Common myeloid progenitor, CD34-positive (primary cell): ENCODE measurements around the gene MRPL57.
"Not testable (repeated sequence)": the region's sequence is repeated elsewhere in the genome, so short reads cannot be mapped to it uniquely, and the experiment has no call there.

Source experiments
- CTCF ChIA-PET: fragments of 350-600 bp; sonication (Branson Sonifier 250); formaldehyde crosslinking; loops from one replicate; lab custom pipeline; 2021; ENCODE audit warnings: antibody characterized with exemption; lab: Charles Lee
- POLR2A ChIA-PET: fragments of 350-600 bp; sonication (Branson Sonifier 250); formaldehyde crosslinking; loops from one replicate; lab custom pipeline; 2021; ENCODE audit warnings: antibody characterized with exemption; lab: Charles Lee
- DNase-seq, 3 donors: peaks; one replicate each; pipeline versions ENCODE4 v3.0.0 to v3.0.0-alpha.2; 2013
- H3K27ac ChIP-seq, 2 experiments: 1 replicate in 1 of 2; 2 replicates in 1 of 2; pipeline ENCODE4 v1.7.0; 2013; ENCODE audit warnings: inconsistent platforms in 2 of 2, low read length in 2 of 2, mild to moderate bottlenecking in 2 of 2, low read depth in 1 of 2, moderate library complexity in 1 of 2; ENCODE audit not compliant: severe bottlenecking in 2 of 2, insufficient read depth in 1 of 2, poor library complexity in 1 of 2
- H3K27me3 ChIP-seq, 5 experiments: replicated peaks in 2 of 5; 1 replicate in 3 of 5; 2 replicates in 2 of 5; pipeline versions ENCODE4 v1.6.1 to v1.7.0; 2013; ENCODE audit warnings: low read length in 4 of 5, mild to moderate bottlenecking in 2 of 5, moderate library complexity in 2 of 5, inconsistent platforms in 1 of 5; ENCODE audit not compliant: insufficient read depth in 5 of 5, control insufficient read depth in 4 of 5
- H3K36me3 ChIP-seq, 4 experiments: 1 replicate in 2 of 4; 2 replicates in 2 of 4; pipeline versions ENCODE4 v1.6.1 to v1.7.0; 2013; ENCODE audit warnings: low read length in 3 of 4, control low read depth in 1 of 4, mild to moderate bottlenecking in 1 of 4; ENCODE audit not compliant: control insufficient read depth in 4 of 4, insufficient read depth in 4 of 4
- H3K4me1 ChIP-seq, 4 experiments: 1 replicate in 3 of 4; 2 replicates in 1 of 4; pipeline versions ENCODE4 v1.6.1 to v1.7.1; 2013; ENCODE audit warnings: low read length in 3 of 4, mild to moderate bottlenecking in 3 of 4, control low read depth in 1 of 4, inconsistent platforms in 1 of 4, moderate library complexity in 1 of 4; ENCODE audit not compliant: control insufficient read depth in 4 of 4, insufficient read depth in 4 of 4; ENCODE audit errors: control extremely low read depth in 1 of 4
- H3K4me3 ChIP-seq, 7 experiments: 1 replicate in 4 of 7; 2 replicates in 3 of 7; pipeline versions ENCODE4 v1.5.1 to v1.7.0; 2013; ENCODE audit warnings: mild to moderate bottlenecking in 7 of 7, low read length in 6 of 7, moderate library complexity in 6 of 7, inconsistent platforms in 2 of 7, low read depth in 2 of 7, control low read depth in 1 of 7; ENCODE audit not compliant: insufficient read depth in 4 of 7, control insufficient read depth in 1 of 7; ENCODE audit errors: extremely low read depth in 1 of 7
- H3K9me3 ChIP-seq, 5 experiments: 1 replicate in 4 of 5; 2 replicates in 1 of 5; pipeline versions ENCODE4 v1.6.1 to v1.7.1; 2013; ENCODE audit warnings: low read length in 4 of 5, mild to moderate bottlenecking in 2 of 5, inconsistent platforms in 1 of 5, low read depth in 1 of 5, moderate library complexity in 1 of 5; ENCODE audit not compliant: control insufficient read depth in 4 of 5, insufficient read depth in 2 of 5; ENCODE audit errors: control extremely low read depth in 1 of 5
- WGBS: methylation state at CpG from one replicate; pipeline ENCODE4 v1.1.5; 2013; ENCODE audit not compliant: insufficient coverage; 5-methylcytosine and 5-hydroxymethylcytosine counted together

The MRPL57 gene

GRCh38 chr13:21218351-21219035 lies 42.0 kb downstream of the MRPL57 start:
- WGBS = 43% methylated on average over 3 of the region's 7 CpGs
- peak; percentile 77 to 99 (median 98) for DNase-seq
- CTCF ChIA-PET = interaction anchor here (0.7 to 2.0 kb wide), 14 partner anchors 9 to 276 kb away, joined by 3 to 10 read pairs (median 4); no protein-coding TSS in a partner anchor
- peak overlapping the region in 3 of 7 experiments; percentile 3 to 39 (median 17) for H3K4me3 ChIP-seq
- POLR2A ChIA-PET = interaction anchor here (0.5 to 1.5 kb wide), 3 partner anchors 12 to 41 kb away, joined by 3 to 7 read pairs (median 6); no protein-coding TSS in a partner anchor
- H3K9me3 ChIP-seq = peaks cover 0 to 7% (median 2%) of the 10 kb centered on the region in 5 experiments
- peak overlapping the region; percentile 96 to 97 for H3K27ac ChIP-seq
- H3K4me1 ChIP-seq = peaks cover 9 to 58% (median 46%) of the 10 kb centered on the region in 4 experiments
- no peaks in the 10 kb centered on the region for H3K36me3 ChIP-seq
- no peaks in the 10 kb centered on the region for H3K27me3 ChIP-seq

- 0% methylated on average over 3 of the region's 3 CpGs for WGBS
- Histone ChIP-seq H3K4me1 (peaks cover 9 to 58% (median 46%) of the 10 kb centered on the region in 4 experiments), H3K27me3 (no peaks in the 10 kb centered on the region), H3K9me3 (peaks cover 0 to 7% (median 2%) of the 10 kb centered on the region in 5 experiments), H3K27ac (peak overlapping the region; percentile 96 to 97), H3K4me3 (peak overlapping the region in 3 of 7 experiments; percentile 3 to 39 (median 21)), H3K36me3 (no peaks in the 10 kb centered on the region)
- CTCF ChIA-PET = interaction anchor here (0.9 to 2.0 kb wide), 12 partner anchors 8 to 277 kb away, joined by 3 to 10 read pairs (median 5); no protein-coding TSS in a partner anchor
- no peak for DNase-seq
- POLR2A ChIA-PET = interaction anchor here (0.7 to 1.5 kb wide), 3 partner anchors 11 to 226 kb away, joined by 3 to 7 read pairs (median 6); no protein-coding TSS in a partner anchor
Measured at GRCh38 chr13:21219036-21219381, 42.6 kb downstream of the MRPL57 start.

GRCh38 chr13:21219716-21220115 lies 43.3 kb downstream of the MRPL57 start:
- H3K27me3 ChIP-seq, H3K4me3 ChIP-seq, DNase-seq, H3K9me3 ChIP-seq, H3K36me3 ChIP-seq: not testable (repeated sequence)
- Histone ChIP-seq H3K4me1 (peaks cover 9 to 58% (median 46%) of the 10 kb centered on the region in 4 experiments), H3K27ac (peak overlapping the region; percentile 96 to 97)
- CTCF ChIA-PET = interaction anchor here (0.9 to 2.1 kb wide), 7 partner anchors 8 to 198 kb away, joined by 3 to 10 read pairs (median 7); no protein-coding TSS in a partner anchor
- 80% methylated on average over 3 of the region's 3 CpGs for WGBS
- POLR2A ChIA-PET = interaction anchor here (0.7 to 1.5 kb wide), 3 partner anchors 11 to 226 kb away, joined by 3 to 7 read pairs (median 6); no protein-coding TSS in a partner anchor

GRCh38 chr13:21221268-21221667 lies 44.8 kb downstream of the MRPL57 start:
- CTCF ChIA-PET = interaction anchor here (1.2 to 2.1 kb wide), 2 partner anchors 9 to 19 kb away, joined by 3 to 7 read pairs; no protein-coding TSS in a partner anchor
- peaks cover 0 to 7% (median 2%) of the 10 kb centered on the region in 5 experiments for H3K9me3 ChIP-seq

GRCh38 chr13:21225082-21225481 lies 48.6 kb downstream of the MRPL57 start:
- CTCF ChIA-PET = no interaction called here
- Histone ChIP-seq H3K27me3 (no peaks in the 10 kb centered on the region), H3K4me3 (no peak overlapping the region), H3K27ac (no peak overlapping the region), H3K4me1 (peaks cover under 1 to 19% (median 15%) of the 10 kb centered on the region in 4 experiments), H3K36me3 (no peaks in the 10 kb centered on the region), H3K9me3 (peaks cover 0 to 7% (median 2%) of the 10 kb centered on the region in 5 experiments)
- DNase-seq = no peak
- POLR2A ChIA-PET = no interaction called here
- 98% methylated on average over 4 of the region's 6 CpGs for WGBS

More at GRCh38 chr13:21221268-21221667, 44.8 kb downstream of the MRPL57 start:
- peaks cover 9 to 56% (median 45%) of the 10 kb centered on the region in 4 experiments for H3K4me1 ChIP-seq
- peak in 1 of 3 donors; percentile 21 for DNase-seq
- H3K27ac ChIP-seq = peak overlapping the region; percentile 12 to 21
- no peaks in the 10 kb centered on the region for H3K27me3 ChIP-seq
- POLR2A ChIA-PET = no interaction called here
- H3K4me3 ChIP-seq = no peak overlapping the region
- H3K36me3 ChIP-seq = no peaks in the 10 kb centered on the region

GRCh38 chr13:21225841-21226581 lies 49.6 kb downstream of the MRPL57 start:
- 84% methylated on average over 14 of the region's 17 CpGs for WGBS
- ChIA-PET CTCF (interaction anchor here (0.6 to 1.9 kb wide), 3 partner anchors 7 to 115 kb away, joined by 3 to 7 read pairs (median 5); no protein-coding TSS in a partner anchor), POLR2A (no interaction called here)

More at GRCh38 chr13:21225841-21226581, 49.6 kb downstream of the MRPL57 start:
- peaks cover 0 to 10% (median 7%) of the 10 kb centered on the region in 4 experiments for H3K4me1 ChIP-seq
- H3K27me3 ChIP-seq = no peaks in the 10 kb centered on the region
- no peak overlapping the region for H3K27ac ChIP-seq
- no peak overlapping the region for H3K4me3 ChIP-seq
- no peak for DNase-seq
- H3K36me3 ChIP-seq = no peaks in the 10 kb centered on the region
- H3K9me3 ChIP-seq = peaks cover 0 to 7% (median 2%) of the 10 kb centered on the region in 5 experiments
